Heart left ventricle (tissue), 16 donors: ENCODE measurements around the gene ATRNL1. TPM values are rescaled to one million over a fixed set of nuclear protein-coding genes. Genes with fewer than 3 reads are reported as not detected.

Experiments used
- ATAC-seq, 4 donors: fragments of 200-7000 bp; cut with Tn5 transposase; one replicate each; pipeline ENCODE4 v1.9.1; 2020 to 2022; ENCODE audit warnings: moderate library complexity in 4 of 4, mild to moderate bottlenecking in 3 of 4, moderate number of reproducible peaks in 1 of 4
- DNase-seq, 5 donors: peaks; one replicate each; pipeline ENCODE4 v3.0.0-alpha.2; 2020
- H3K27ac ChIP-seq, 12 donors: fragments of 200-600 bp; sonication (generic) in 4 of 12; one replicate each; pipeline versions ENCODE4 v1.5.0 to v1.8.0; 2016 to 2022; ENCODE audit warnings: mild to moderate bottlenecking in 2 of 12
- H3K27me3 ChIP-seq, 9 donors: fragments of 200-600 bp; sonication (generic) in 2 of 9; one replicate each; pipeline versions ENCODE4 v1.5.1 to v1.8.0; 2016 to 2022; ENCODE audit warnings: mild to moderate bottlenecking in 3 of 9
- H3K36me3 ChIP-seq, 9 donors: fragments of 200-600 bp; sonication (generic) in 2 of 9; one replicate each; pipeline versions ENCODE4 v1.5.0 to v1.8.0; 2018 to 2022; ENCODE audit warnings: mild to moderate bottlenecking in 2 of 9
- H3K4me1 ChIP-seq, 12 donors: fragments of 200-600 bp; sonication (generic) in 4 of 12; one replicate each; pipeline versions ENCODE4 v1.5.0 to v1.8.0; 2016 to 2022; ENCODE audit warnings: mild to moderate bottlenecking in 3 of 12
- H3K4me3 ChIP-seq, 12 donors: fragments of 200-600 bp; sonication (generic) in 4 of 12; one replicate each; pipeline versions ENCODE4 v1.5.0 to v1.8.0; 2017 to 2022; ENCODE audit warnings: mild to moderate bottlenecking in 9 of 12, moderate library complexity in 4 of 12
- H3K9me3 ChIP-seq, 12 donors: fragments of 200-600 bp; sonication (generic) in 4 of 12; one replicate each; pipeline versions ENCODE4 v1.5.0 to v1.8.0; 2016 to 2022; ENCODE audit warnings: mild to moderate bottlenecking in 1 of 12
- POLR2A ChIP-seq, 2 donors: fragments of 450-650 bp; IDR thresholded peaks; one replicate each; pipeline ENCODE4 v1.6.1; 2017; ENCODE audit warnings: antibody characterized with exemption in 2 of 2, mild to moderate bottlenecking in 2 of 2, moderate library complexity in 2 of 2
- WGBS, 4 donors: extraction: QIAGEN DNeasy Blood & Tissue Kit in 2 of 4; methylation state at CpG; one replicate each; pipeline versions ENCODE4 v1.1.5 to v1.1.7; 2013 to 2018; 5-methylcytosine and 5-hydroxymethylcytosine counted together
- intact Hi-C, 10 donors: fragments of 100-400 bp; cut with DNase I; formaldehyde crosslinking; loops; one replicate each; pipeline versions ENCODE4 v1.11.1 to v1.14.2; 2022
- polyA plus RNA-seq, 2 donors: library from polyadenylated mRNA; stranded (reverse); fragments of 200-250 nt; gene quantifications; one replicate each; pipeline ENCODE4 v1.2.3, GENCODE V29; 2013
- total RNA-seq, 9 donors: library from RNA; depleted of rRNA in 2 of 9; stranded (reverse); fragments of >200 nt in 2 of 9; fragmentation: NEBNext Ultra II Directional in 3 of 9; extraction: Animal tissue kit (Norgen Biotek cat#: 25700) in 3 of 9; gene quantifications; one replicate each; pipeline versions ENCODE4 v1.1.0 to v1.2.4, GENCODE V29; 2016 to 2023
- TF ChIP-seq, protein P1 (sequence below), 12 donors: fragments of 200-600 bp; sonication (generic) in 4 of 12; IDR thresholded peaks; one replicate each; pipeline versions ENCODE4 v1.5.0 to v1.8.0; 2018 to 2022; ENCODE audit warnings: antibody characterized with exemption in 12 of 12, mild to moderate bottlenecking in 5 of 12
- donor health status: ischemic (EF 13 %, LVEDD 7.1; RV severe dilation, severe dysfunction).
- donor health status: healthy with polysubstance abuse.
- donor health status: DM: no; HTN: yes; CAD: no.
- donor health status: DM: no; HTN: no; CAD: no.
- donor health status: ischemic (EF 25% LVEDD 6.9; RV normal size, moderate dysfunction).
- donor health status: ischemic (EF 25% LVEDD 5.7; RV mildly dilated, moderate dysfunction).
- donor health status: healthy.
- donor health status: DM: yes; HTN: yes; CAD: no.
- donor health status: ischemic (EF 35%, LVEDD 5.7; RV mildly dilated, moderate dysfunction).
- donor health status: nonischemic (EF 11% LVEDD 7.7; RV severe dilation, severe dysfunction).
- donor health status: DM: yes; HTN: yes; CAD: no.
- donor health status: PGD.
- donor health status: ischemic (EF 29% LVEDD 5.4; RV normal size, mild dysfunction).
- donor health status: nonischemic (EF 23%, LVEDD 6.1; RV moderate dilation, normal function).

The ATRNL1 gene
- total and polyA plus RNA-seq, 11 donors, result 0.13 to 28.5 (median 3.0) TPM

DNA sequence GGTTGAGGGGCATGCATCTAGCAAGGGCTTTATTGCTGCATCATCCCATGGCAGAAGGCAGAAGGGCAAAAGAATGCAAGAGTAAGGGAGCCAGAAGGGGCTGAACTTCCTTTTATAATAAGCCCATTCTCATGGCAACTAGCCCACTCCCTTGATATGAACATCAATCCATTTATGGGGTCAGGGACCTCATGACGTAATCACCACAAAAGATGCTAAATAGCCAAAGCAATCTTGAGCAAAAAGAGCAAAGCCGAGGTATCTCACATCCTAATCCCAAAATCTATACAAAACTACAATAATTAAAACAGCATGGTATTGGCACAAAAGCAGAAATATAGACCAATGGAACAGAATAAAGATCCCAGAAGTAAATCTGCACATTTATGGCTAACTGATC is 499.9 kb downstream of the ATRNL1 start:
- ATAC-seq, result no peak
- no peak overlapping the region for H3K27ac ChIP-seq
- 80 to 85% (median 84%) methylated on average over 2 of the region's 2 CpGs for WGBS, 4 donors
- no peak for TF ChIP-seq POLR2A (IDR thresholded peaks at IDR 0.05)
- TF ChIP-seq, protein P1, sequence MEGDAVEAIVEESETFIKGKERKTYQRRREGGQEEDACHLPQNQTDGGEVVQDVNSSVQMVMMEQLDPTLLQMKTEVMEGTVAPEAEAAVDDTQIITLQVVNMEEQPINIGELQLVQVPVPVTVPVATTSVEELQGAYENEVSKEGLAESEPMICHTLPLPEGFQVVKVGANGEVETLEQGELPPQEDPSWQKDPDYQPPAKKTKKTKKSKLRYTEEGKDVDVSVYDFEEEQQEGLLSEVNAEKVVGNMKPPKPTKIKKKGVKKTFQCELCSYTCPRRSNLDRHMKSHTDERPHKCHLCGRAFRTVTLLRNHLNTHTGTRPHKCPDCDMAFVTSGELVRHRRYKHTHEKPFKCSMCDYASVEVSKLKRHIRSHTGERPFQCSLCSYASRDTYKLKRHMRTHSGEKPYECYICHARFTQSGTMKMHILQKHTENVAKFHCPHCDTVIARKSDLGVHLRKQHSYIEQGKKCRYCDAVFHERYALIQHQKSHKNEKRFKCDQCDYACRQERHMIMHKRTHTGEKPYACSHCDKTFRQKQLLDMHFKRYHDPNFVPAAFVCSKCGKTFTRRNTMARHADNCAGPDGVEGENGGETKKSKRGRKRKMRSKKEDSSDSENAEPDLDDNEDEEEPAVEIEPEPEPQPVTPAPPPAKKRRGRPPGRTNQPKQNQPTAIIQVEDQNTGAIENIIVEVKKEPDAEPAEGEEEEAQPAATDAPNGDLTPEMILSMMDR (IDR thresholded peaks at IDR 0.05), result no peak
- no peak for DNase-seq
- H3K9me3 ChIP-seq, result peaks cover 0 to 25% (median 8%) of the 10 kb centered on the region in 12 donors
- no peaks in the 10 kb centered on the region for H3K4me1 ChIP-seq
- H3K36me3 ChIP-seq, result no peaks in the 10 kb centered on the region
- no peak overlapping the region for H3K4me3 ChIP-seq
- H3K27me3 ChIP-seq, result no peaks in the 10 kb centered on the region
- intact Hi-C loops, result no loop called here

- no peaks in the 10 kb centered on the region for H3K27me3 ChIP-seq
- DNase-seq, result no peak
- H3K36me3 ChIP-seq, result no peaks in the 10 kb centered on the region
- 81 to 85% (median 83%) methylated on average over 2 of the region's 2 CpGs for WGBS, 4 donors
- TF ChIP-seq POLR2A (IDR thresholded peaks at IDR 0.05), result no peak
- TF ChIP-seq, protein P1 (IDR thresholded peaks at IDR 0.05), result no peak
- H3K9me3 ChIP-seq, result no peaks in the 10 kb centered on the region
- H3K4me1 ChIP-seq, result no peaks in the 10 kb centered on the region
- H3K4me3 ChIP-seq, result no peak overlapping the region
- intact Hi-C loops, result no loop called here
- no peak for ATAC-seq
- H3K27ac ChIP-seq, result no peak overlapping the region
Observed at GRCh38 chr10:115604627-115605026, 511.5 kb downstream of the ATRNL1 start.

GRCh38 chr10:115606086-115606485 is 512.9 kb downstream of the ATRNL1 start:
- no peaks in the 10 kb centered on the region for H3K4me1 ChIP-seq
- H3K27me3 ChIP-seq, result no peaks in the 10 kb centered on the region
- no peak for ATAC-seq
- H3K4me3 ChIP-seq, result no peak overlapping the region
- WGBS, 4 donors, result 55 to 68% (median 63%) methylated on average over 1 of the region's 1 CpG
- no peak for DNase-seq
- no peak for TF ChIP-seq POLR2A (IDR thresholded peaks at IDR 0.05)
- TF ChIP-seq, protein P1 (IDR thresholded peaks at IDR 0.05), result no peak
- H3K9me3 ChIP-seq, result no peaks in the 10 kb centered on the region
- H3K36me3 ChIP-seq, result no peaks in the 10 kb centered on the region
- H3K27ac ChIP-seq, result no peak overlapping the region
- intact Hi-C loops, result no loop called here

GRCh38 chr10:115606741-115607140 is 513.6 kb downstream of the ATRNL1 start:
- no peak overlapping the region for H3K27ac ChIP-seq
- TF ChIP-seq POLR2A (IDR thresholded peaks at IDR 0.05), result no peak
- TF ChIP-seq, protein P1 (IDR thresholded peaks at IDR 0.05), result no peak
- H3K4me3 ChIP-seq, result no peak overlapping the region
- WGBS, 4 donors, result 60 to 73% (median 64%) methylated on average over 4 of the region's 4 CpGs
- H3K36me3 ChIP-seq, result no peaks in the 10 kb centered on the region
- H3K4me1 ChIP-seq, result no peaks in the 10 kb centered on the region
- DNase-seq, result no peak
- no peaks in the 10 kb centered on the region for H3K9me3 ChIP-seq
- no peak for ATAC-seq
- H3K27me3 ChIP-seq, result no peaks in the 10 kb centered on the region
- intact Hi-C loops, result no loop called here
